GM21737 (cell line): ENCODE results near the gene CTTN.
"Not testable (repeated sequence)": the region's sequence is repeated elsewhere in the genome, so short reads cannot be mapped to it uniquely, and the experiment has no call there.

ENCODE experiments used
- ATAC-seq: cut with Tn5 transposase; IDR thresholded peaks from one replicate; pipeline ENCODE4 v1.9.1; 2021; ENCODE audit warnings: mild to moderate bottlenecking, moderate library complexity; ENCODE audit not compliant: unreplicated experiment

Gene CTTN

DNA sequence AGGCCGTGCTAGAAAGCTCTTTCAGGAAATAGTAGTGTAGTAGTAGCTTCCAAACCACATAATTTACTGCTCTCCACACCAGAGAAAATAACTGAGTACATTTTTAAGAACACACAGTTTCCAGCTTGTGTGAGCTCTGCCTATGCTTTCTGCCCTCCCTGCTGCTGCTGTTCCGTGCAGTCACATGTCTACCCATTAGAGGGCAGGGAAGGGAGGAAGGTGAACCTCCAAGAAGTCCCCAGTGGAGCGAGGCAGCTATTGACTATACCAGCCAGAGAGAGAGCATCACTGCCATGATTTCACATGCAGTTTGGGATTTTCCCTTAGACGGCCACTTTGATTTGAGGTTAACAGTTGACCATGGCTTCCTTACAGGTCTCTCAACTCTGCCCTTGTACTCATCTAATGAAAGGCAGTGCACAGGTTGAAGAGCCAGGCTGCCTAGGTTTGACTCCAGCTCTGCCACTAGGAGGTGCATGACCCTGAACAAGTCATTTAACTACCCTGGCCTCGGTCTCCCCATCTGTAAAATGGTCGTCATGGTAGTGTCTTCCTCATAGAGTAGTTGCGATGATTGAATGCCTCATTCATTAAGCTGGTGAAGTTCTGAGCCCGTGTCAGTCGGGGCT lies 19.7 kb upstream of the CTTN start:
- no peak for ATAC-seq

- no peak for ATAC-seq
Measured at GRCh38 chr11:70381350-70381749, 17.0 kb upstream of the CTTN start.

DNA sequence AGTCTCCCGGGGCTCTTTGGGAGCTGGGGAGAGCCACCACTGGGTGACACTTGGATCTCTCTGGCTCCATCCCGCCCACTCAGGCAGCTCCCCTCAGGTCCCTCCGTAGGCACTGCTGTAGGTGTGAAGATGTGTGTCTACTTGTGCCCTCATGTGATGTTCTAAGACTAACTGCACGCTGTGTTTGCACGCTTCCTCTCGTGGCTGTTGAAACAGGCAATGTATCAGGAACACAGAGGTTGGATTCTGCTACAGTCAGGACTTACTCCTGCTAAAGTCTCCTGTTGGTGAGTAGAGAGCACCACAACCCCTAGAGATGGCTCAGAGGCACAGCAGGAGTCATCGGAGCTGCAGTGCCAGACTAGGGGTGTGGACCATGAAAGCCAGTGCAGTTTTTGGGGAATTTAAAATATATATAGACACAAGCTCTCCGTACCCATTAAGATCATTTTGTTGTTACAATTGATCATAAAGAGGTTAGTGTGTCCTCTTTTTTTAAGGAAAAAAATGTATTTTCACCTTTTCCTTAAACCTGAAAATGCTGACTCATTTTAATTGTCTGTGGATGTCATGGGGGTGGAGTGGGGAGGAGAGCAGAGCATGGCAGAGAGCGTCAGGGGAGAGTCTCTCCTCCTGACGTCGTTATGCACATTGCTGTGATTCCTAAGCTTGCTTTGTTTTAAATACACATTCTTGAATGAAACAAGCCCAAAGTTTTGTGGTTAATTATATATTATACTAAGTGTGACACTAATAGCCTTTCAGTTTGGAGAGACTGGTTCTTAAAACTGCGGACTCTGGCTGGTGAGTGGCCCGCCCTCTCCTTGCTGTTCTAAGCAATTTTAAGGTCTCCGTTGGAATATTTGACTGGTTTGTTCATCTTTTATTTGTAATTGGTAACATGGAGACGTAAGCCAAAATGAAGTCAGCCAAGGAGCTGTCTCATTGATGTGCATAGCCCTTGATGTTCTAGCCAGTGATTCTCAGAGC lies 16.2 kb upstream of the CTTN start:
- ATAC-seq = no peak

DNA sequence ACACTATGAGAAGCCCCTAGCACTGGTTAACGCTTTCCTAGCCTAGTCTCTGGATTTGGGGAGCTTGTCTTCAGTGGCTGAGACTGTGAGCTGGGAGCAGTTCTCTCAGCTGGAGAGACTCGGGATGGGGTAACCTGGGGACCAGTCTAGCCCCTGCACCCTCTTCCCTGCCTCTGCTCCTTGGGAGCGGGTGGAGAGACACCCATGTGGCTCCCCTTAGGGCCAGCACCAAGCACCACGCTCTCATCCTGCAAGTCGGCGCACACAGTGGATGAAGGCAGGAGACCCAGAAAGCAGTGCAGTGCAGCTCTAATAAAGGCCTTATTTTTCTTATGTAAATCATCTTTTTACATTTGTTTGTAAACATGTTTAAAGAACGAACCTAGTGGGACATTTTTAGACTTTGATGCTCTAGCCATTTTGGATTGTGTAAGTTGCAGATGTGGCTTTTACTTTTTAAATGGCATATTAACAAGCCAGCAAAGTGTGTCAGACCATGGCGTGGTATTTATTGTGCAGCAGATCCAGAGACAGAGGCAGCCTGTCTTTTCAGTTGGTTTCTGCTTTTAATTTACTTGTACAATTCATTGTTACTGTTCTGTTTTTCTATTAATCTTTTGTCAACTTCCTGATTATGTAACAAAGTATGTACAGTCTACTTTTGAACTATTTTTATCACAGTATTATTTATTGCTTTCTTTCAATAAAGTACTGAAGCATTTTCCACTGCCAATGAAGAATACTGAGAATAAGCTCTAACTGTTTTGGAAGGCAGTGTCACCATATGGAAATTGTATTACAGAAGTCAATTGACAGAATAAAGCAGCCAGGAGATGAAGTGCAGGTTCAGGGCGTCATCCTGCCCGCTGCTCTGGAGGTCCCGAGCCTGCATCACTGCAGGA lies 14.4 kb upstream of the CTTN start:
- ATAC-seq = no peak

- ATAC-seq = no peak
Measured at GRCh38 chr11:70384566-70385152, 13.7 kb upstream of the CTTN start.

DNA sequence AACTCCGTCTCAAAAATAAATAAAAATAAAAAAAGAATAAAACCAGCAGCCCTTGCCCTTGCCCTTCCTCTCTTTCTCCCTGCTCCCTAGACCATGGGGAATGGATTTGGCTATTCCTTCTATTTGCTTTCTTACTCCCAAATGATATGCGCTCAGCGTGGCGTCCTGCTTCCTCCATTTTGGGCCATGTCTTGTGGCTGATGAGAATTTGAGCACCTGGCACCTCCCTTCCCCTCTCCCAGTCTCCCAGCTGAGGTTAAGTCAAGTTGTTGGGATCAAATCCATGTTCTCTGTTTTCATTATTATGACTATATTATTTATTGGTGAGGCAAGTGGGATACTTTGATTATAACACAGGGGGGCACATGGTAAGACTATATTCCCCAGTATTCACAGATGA lies 10.8 kb upstream of the CTTN start:
- ATAC-seq = no peak

GRCh38 chr11:70389201-70389600 lies 9.1 kb upstream of the CTTN start:
- ATAC-seq = no peak

- ATAC-seq = not testable (repeated sequence)
Measured at GRCh38 chr11:70390882-70391281, 7.4 kb upstream of the CTTN start.

DNA sequence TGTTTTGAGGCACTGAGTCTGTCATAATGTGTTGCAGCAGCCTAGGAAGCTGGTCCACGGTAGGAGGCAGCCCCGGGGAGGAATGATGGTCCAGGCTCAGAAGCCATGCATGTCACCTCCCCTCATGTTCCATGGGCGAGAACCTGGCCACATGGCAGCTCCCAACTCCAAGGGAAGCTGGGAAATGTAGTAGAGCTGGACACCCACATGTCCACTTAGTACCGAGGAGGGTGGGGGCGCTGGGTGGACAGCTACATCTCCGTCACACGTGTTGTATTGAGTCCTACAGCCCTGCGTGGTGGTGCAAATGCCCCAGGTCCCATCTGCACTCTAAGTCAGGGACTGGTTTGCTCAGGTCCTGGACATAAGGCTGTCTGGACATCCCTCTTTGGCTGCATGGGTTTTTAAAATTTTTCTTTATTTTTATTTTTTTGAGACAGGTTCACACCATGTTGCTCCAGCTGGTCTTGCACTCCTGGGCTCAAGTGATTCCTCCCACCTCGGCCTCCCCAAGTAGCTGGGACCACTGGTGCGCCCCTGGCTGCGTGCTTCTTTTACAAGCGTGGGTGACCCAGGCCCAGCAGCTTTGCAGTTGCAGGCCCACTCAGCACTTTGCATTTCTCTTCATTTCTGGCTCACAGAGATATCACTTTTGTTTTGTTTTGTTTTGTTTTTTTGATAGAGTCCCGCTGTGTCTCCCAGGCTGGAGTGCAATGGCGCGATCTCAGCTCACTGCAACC lies 3.9 kb upstream of the CTTN start:
- no peak for ATAC-seq

DNA sequence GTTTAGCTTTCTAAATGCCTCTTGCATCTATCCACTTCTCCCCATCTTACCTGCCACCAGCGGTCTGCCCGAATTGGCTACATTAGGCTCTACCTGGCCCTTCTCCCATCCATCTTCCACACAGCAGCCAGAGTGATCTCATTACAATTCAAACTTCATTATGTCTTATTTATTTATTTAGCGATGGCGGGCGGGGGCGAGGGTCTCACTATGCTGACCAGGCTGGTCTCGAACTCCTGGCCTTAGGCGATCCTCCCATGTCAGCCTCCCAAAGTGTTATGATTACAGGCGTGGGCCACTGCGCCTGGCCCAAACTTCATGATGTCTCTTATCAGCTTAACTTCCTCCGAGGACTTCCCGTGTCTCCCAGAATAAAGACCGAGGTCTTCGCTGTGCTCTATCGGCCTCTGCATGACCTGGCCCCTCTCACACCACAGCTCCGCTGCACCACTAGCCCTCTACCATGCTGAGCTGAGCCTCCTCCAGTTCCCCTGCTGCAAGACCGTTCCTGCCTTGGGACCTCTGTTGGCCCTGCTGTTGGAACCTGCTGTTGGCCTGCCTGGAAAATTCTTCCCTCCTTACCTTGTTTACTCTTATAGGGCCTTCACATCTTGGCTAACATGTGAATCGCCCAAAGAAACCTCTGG lies 870 bp upstream of the CTTN start:
- ATAC-seq = peak; percentile 23

DNA sequence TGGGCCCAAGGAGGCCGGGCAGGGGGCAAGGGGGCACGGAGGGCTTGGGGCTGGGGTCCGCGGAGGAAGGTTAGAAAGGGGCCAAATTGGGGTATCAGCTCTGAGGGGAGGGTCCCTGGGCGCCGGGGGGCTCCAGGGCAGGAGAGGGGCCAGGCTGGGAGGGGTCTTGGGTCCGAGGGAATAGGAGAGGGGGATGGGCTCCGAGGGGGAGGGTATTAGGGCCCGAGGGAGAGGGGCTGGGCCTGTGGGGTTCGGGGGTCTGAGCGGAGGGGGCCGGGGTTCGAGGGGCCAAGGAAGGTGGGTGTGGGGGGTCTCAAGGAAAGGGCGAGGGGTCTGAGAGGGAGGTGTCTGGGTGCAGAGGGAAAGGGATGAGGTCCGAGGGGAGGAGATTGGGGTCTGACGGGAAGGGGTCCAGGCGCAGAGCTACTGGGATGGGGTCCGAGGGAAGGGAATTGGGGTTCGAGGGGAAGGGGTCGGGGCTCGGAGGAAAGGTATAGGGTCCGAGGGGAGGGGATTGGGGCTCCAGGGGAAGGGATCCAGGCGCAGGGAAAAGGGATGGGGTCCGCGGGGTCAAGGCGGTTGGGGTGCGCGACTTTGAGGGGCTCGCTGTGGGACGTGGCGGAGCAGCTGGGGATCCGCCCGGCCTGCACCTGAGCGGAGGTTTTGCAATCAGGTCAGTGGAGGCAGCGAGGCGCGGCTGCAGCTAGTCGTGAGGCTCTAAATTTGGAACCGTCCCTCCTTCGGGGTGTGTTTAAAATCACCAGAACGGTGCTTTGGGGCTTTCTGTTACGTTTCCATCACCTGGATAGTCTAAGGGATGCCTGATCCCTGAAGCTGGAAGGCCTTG lies 728 bp downstream of the CTTN start:
- ATAC-seq = no peak

- ATAC-seq = no peak
Measured at GRCh38 chr11:70399681-70400112, 1.4 kb downstream of the CTTN start.

DNA sequence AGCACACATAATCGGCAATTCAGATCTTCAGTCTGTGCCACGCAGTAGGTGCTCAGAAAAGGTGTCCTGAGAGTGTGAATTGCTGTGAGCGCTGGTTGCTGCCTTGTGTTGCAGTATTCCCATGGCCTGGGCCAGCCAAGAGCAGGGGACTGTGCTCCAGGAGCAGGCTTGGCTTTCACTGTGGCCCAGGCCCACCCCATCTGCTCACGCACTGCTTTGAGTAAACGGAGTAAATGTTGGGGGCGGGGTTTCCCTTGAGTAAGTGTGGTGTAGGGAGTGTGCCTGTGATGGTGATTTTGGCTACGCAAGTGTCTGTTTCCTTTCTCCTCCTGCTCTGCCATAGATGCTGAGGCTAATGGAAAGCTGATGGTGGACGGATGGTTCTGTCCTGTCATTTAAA lies 2.3 kb downstream of the CTTN start:
- no peak for ATAC-seq

- ATAC-seq = no peak
Measured at GRCh38 chr11:70402016-70402415, 3.7 kb downstream of the CTTN start.

DNA sequence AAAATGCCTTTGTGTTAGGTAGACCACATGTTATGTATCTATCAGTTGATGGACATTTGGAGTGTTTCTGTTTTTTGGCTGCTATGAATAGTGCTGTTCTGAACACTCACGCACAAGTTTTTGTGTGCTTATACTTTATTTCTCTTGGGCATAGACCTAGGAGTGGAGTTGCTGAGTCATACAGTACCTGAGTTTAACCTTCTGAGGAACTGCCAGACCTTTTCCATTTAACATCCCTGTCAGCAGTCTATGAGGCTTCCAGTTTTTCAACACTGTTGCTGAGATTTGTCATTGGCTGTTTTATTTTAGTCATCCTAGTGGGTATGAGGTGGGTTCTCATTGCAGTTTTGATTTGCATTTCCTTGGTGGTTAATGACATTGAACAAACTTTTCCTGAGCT lies 4.4 kb downstream of the CTTN start:
- no peak for ATAC-seq

GRCh38 chr11:70404244-70404643 lies 5.9 kb downstream of the CTTN start:
- no peak for ATAC-seq

- no peak for ATAC-seq
Measured at GRCh38 chr11:70405679-70406395, 7.5 kb downstream of the CTTN start.

- no peak for ATAC-seq
Measured at GRCh38 chr11:70407121-70407520, 8.8 kb downstream of the CTTN start.
